EL (cell line): ENCODE measurements around the gene PATJ.
"Not testable (repeated sequence)": the region's sequence is repeated elsewhere in the genome, so short reads cannot be mapped to it uniquely, and the experiment has no call there.

Experiments used
- DNase-seq: peaks from one replicate; pipeline ENCODE4 v3.0.0-alpha.2; 2016

PATJ gene

DNA sequence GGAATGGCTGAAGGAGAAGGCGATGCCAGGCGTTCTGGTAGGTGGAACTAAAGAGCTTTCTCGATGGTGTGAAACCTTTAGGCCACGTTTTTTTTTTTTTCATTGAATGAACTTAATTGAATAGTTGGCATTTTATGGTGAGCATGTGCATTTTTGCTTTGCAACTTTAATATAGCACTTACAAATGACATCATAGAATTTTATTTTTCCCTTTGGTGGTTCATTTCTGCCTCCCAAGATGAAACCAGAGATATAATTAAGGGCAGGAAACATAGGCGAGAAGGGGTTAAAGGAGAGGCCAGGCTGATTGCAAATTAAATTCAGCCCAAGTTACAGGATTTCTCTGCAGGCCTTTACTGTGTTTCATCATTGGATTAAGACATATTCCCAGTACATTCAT lies 366.8 kb downstream of the PATJ start:
- DNase-seq = no peak

GRCh38 chr1:62110198-62110817 lies 368.0 kb downstream of the PATJ start:
- no peak for DNase-seq

DNA sequence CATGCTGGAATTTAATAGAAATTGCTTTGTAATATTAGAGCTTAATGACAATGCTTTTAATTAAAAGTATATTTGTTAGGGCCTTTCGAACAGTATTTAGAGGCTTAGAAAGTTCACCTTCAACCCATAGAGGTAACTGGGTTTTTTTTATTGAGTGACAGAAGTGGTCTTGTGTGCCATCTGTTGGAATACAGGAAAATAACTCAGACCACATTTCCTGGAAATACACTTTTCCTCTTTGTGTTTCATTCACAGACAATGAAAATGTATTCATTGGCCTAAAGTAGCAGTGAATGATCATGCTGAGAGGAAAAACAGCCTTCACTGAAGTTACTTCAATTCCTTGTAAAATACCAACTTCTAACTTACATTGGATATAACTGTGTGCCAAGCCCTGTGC lies 368.8 kb downstream of the PATJ start:
- DNase-seq = no peak

DNA sequence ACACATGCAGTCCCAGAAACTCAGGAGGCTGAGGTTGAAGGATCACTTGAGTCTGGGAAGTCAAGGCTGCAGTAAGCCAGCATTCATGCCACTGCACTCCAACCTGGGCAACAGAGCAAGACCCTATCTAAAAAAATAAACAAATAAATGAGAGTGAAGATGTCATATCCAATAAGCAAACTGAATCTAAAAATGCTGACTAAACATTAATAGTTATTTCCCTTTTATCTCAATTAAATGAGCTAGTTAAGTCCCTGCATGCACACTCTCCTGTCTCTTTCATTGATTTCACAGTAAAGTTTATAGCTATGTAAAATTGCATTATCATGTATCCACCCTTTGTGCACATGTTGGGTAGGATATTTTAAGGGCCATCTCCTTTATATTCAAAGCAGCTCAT lies 371.2 kb downstream of the PATJ start:
- DNase-seq = no peak

GRCh38 chr1:62117018-62117750 lies 374.9 kb downstream of the PATJ start:
- no peak for DNase-seq

- no peak for DNase-seq
Measured at GRCh38 chr1:62126579-62127290, 384.5 kb downstream of the PATJ start.

DNA sequence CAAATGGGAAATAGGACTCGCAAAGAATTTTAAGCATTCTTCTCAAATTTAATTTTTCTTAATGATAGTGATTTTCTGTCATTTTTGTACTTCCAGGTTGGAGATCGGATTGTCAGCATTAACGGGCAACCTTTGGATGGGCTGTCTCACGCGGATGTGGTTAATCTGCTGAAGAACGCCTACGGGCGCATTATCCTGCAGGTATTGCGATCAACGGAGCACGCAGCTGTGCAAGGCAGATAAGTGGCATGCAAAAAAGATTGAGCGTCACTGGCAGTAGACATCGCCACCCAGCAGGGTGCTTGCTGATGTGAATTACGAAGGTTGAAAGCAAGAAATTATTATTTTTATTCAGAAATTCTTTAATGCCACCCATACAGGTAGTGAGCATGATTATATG lies 386.5 kb downstream of the PATJ start:
- no peak for DNase-seq

- peak; percentile 58 for DNase-seq
Measured at GRCh38 chr1:62131093-62131725, 388.9 kb downstream of the PATJ start.

GRCh38 chr1:62138029-62138428 lies 395.7 kb downstream of the PATJ start:
- no peak for DNase-seq

DNA sequence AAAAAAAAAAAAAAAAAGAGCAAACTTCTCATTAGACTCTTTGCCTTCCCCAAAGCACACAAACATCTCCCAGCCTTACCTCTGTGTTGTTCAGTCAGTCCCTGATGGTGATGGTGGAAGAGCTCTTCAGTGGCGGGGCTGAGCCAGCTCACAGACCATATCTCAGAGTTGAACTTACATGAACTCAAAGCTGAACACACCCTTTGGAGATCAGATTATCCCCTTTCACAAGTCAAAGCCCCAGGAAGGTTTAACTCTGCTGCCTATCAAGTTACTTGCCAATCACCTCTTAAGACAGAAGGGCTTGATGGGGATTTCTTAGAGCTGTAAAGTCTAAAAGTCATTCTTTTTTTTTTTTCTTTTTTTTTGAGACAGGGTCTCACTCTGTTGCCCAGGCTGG lies 397.1 kb downstream of the PATJ start:
- no peak for DNase-seq

- DNase-seq = no peak
Measured at GRCh38 chr1:62140666-62141065, 398.4 kb downstream of the PATJ start.

DNA sequence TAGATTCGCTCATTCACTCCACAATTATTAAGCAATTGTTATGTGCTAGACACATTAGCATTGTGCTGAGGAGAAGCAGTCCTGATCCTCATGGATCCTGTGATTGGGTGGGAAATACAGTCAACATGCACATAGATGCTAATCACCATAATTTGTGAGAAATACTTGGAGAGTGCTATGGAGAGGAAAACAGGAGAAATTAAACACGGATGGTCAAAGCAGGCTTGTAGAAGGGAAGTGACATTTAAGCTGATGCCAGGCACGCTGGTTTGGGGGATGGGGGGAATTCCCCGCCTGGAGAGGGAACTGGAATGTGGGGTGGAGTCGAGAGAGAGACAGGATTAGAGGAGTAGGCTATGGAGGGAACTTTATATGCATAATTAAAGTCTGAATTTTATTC lies 400.2 kb downstream of the PATJ start:
- peak; percentile 42 for DNase-seq

DNA sequence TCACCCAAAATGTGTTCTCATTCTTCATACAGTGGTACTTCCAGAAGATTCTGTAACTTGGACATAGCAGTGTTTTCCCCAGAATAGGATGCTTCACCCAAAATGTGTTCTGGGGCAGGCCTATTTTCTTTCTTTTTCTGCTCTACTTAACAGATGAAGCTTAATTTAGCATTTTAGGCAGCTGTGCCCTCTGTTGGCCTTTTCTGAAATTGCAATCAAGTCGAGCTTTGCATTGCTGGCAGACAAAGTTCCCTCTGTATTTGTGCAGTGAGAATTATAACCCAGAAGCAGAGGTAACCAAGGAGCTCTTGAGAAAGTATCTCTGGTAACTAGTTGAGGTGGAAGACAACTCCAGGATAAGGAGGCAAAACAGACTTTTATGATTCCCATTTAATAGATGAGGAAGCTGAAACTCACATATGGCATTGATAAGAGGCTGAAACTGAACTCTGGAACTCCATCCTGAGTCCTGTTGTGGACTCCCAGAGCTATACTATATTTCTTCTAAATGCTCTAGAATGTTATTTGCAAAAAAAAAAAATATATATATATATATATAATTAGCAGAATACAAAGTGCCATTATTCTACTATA lies 402.1 kb downstream of the PATJ start:
- DNase-seq = peak; percentile 52

DNA sequence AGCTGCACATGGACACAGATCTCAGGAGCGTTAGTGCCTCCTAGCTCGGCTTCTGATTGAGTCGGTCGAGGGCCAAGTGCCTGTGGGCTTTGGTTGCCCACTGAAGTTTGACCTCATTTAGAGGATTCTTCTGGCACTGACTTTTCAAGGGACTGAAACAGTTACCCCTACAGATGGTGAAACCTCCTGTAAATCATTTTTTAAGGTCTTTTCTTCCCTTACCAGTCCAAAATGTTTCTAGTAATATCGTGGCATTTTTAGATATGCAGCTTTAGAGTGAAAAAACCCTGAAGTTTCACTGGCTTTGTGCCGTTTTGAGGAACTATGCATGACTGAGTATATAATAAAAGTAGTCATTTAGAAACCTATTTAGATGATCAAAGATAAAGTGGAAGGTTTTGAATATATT lies 417.7 kb downstream of the PATJ start:
- DNase-seq = no peak

GRCh38 chr1:62161711-62162110 lies 419.4 kb downstream of the PATJ start:
- DNase-seq = no peak

DNA sequence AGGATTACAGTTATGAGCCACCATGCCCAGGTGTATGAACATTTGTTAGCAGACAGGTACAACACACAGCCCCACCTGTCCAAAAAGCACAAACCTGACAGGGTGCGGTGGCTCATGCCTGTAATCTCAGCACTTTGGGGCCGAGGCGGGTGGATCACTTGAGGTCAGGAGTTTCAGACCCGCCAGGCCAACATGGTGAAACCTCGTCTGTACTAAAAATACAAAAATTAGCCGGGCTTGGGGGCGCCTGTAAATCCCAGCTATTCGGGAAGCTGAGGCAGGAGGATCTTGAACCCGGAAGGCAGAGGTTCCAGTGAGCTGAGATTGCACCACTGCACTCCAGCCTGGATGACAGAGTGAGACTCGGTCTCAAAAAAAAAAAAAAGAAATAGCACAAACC lies 428.1 kb downstream of the PATJ start:
- DNase-seq = not testable (repeated sequence)

- DNase-seq = peak; percentile 45
Measured at GRCh38 chr1:62175568-62176179, 433.4 kb downstream of the PATJ start.

DNA sequence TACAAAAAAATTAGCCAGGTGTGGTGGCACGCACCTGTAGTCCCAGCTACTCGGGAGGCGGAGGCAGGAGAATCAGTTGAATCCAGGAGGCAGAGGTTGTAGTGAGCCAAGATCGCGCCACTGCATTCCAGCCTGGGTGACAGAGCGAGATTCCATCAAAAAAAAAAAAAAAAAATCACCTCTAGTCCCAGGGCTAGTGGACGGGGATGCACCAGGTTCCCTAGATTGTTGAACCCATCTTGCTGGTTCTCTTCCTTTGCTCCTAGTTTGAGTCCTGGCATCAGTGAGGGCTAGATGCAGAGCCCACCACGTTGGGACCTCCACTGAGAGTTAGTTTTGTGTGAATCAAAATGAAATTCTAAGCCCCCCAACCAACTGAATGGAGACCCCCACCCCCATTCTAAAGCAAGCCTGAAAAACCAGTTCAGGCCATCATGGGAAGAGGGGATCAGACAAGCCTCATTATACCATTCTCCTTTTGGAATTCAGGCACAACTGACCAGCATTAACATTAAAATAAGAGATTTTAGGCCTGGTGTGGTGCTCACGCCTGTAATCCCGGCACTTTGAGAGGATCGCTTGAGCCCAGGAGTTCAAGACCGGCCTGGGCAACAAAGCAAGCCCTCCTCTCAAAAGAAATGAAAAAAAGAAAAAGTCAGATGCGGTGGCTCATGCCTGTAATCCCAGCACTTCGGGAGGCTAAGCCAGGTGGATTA lies 434.5 kb downstream of the PATJ start:
- DNase-seq = no peak

- no peak for DNase-seq
Measured at GRCh38 chr1:62177621-62178020, 435.3 kb downstream of the PATJ start.

GRCh38 chr1:62178372-62178771 lies 436.1 kb downstream of the PATJ start:
- DNase-seq = no peak

DNA sequence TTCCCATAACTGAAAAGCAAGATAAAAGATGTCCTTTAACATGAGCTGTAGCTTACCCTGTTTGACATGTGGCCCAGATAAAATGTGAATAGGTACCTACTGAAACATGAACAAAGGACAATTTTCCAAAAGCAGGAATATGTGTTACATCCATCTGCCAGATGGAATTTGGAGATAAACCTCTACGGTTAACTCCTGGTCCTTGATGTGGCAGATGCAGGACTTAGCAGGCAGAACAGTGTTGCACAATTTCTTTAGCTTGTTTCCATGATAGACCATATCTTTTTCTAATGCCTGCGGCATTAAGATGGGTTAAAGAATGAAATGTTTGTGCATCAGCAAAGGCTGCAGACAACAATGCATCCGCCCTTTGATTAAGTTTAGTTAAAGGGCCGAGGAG lies 437.8 kb downstream of the PATJ start:
- DNase-seq = not testable (repeated sequence)

GRCh38 chr1:62180639-62181038 lies 438.4 kb downstream of the PATJ start:
- DNase-seq = no peak
